Activated CD4-positive, CD25-positive, alpha-beta regulatory T cell (primary cell): Measurements from ENCODE around the gene TMEM179B.
"Not testable (repeated sequence)": the region's sequence is repeated elsewhere in the genome, so short reads cannot be mapped to it uniquely, and the experiment has no call there.

Experiments
- DNase-seq, 4 experiments: peaks; one replicate each; lab custom pipeline; 2025; lab: John Stamatoyannopoulos, UW

Gene TMEM179B

GRCh38 chr11:62787005-62787759 lies at the start of gene TMEM179B:
Gene TMEM179B (plus strand): TSS chr11:62787402. CDS start chr11:62787432, 30 bp downstream.
- DNase-seq, result peak; percentile 95 to 98 (median 96)

- no peak for DNase-seq
These were observed 39.6 kb upstream of the TMEM179B start for GRCh38 chr11:62747475-62748160.

GRCh38 chr11:62749931-62750330 lies 37.3 kb upstream of the TMEM179B start:
- not testable (repeated sequence) for DNase-seq

GRCh38 chr11:62752177-62752785 lies 34.9 kb upstream of the TMEM179B start:
- no peak for DNase-seq

GRCh38 chr11:62752994-62753735 lies 34.0 kb upstream of the TMEM179B start:
- DNase-seq, result no peak

GRCh38 chr11:62753736-62754603 lies 33.2 kb upstream of the TMEM179B start, which contains the start of gene ZBTB3:
Gene ZBTB3 (minus strand): TSS chr11:62754160. CDS start chr11:62753664, 496 bp downstream.
- DNase-seq, result peak; percentile 88 to 97 (median 91)

- no peak for DNase-seq
These were observed 32.1 kb upstream of the TMEM179B start for GRCh38 chr11:62755086-62755615.

GRCh38 chr11:62757846-62758788 lies 29.1 kb upstream of the TMEM179B start:
- DNase-seq, result no peak

GRCh38 chr11:62760867-62761227 lies 26.4 kb upstream of the TMEM179B start:
- DNase-seq, result not testable (repeated sequence)

GRCh38 chr11:62770778-62771143 lies 16.4 kb upstream of the TMEM179B start:
- no peak for DNase-seq

- peak; percentile 77 to 96 (median 86) for DNase-seq
These were observed 15.8 kb upstream of the TMEM179B start, which contains the start of gene TAF6L for GRCh38 chr11:62771144-62772021. Gene TAF6L (plus strand): TSS chr11:62771396. CDS start chr11:62775784, 4,388 bp downstream.

GRCh38 chr11:62774407-62774806 lies 12.8 kb upstream of the TMEM179B start:
- DNase-seq, result no peak

GRCh38 chr11:62775646-62776045 lies 11.6 kb upstream of the TMEM179B start:
- no peak for DNase-seq

GRCh38 chr11:62777389-62777788 lies 9.8 kb upstream of the TMEM179B start:
- DNase-seq, result no peak

- DNase-seq, result no peak
These were observed 8.8 kb upstream of the TMEM179B start for GRCh38 chr11:62778441-62778840.

- DNase-seq, result no peak
These were observed 4.4 kb upstream of the TMEM179B start for GRCh38 chr11:62782753-62783152.

GRCh38 chr11:62786318-62787004 lies 741 bp upstream of the TMEM179B start:
- peak; percentile 67 to 79 (median 74) for DNase-seq

- no peak for DNase-seq
These were observed 1.8 kb downstream of the TMEM179B start for GRCh38 chr11:62788991-62789390.
